Activated T-cell treated with anti-CD3 and anti-CD28 coated beads, Interleukin-2, amount 50 U/mL, for 72 hours (primary cell): ENCODE measurements around the gene GNAS. TPM values are rescaled to one million over a fixed set of nuclear protein-coding genes. Genes with fewer than 3 reads are reported as not detected.

Source experiments
- ATAC-seq, 2 donors: fragments of 150-1000 bp; cut with Tn5 transposase; replicated peaks in 1 of 2; 2 replicates each; pipeline ENCODE4 v1.10.0; 2021; ENCODE audit warnings: moderate library complexity in 2 of 2, mild to moderate bottlenecking in 1 of 2
- DNase-seq, 2 donors: peaks; one replicate each; pipeline ENCODE4 v3.0.0; 2021 to 2022; ENCODE audit warnings: mixed read lengths in 1 of 2
- H3K27ac Mint-ChIP-seq: one replicate; pipeline ENCODE4 v1.8.0; 2022; ENCODE audit warnings: mild to moderate bottlenecking, moderate library complexity, mixed read lengths
- H3K27me3 Mint-ChIP-seq: one replicate; pipeline ENCODE4 v1.8.0; 2022; ENCODE audit warnings: low read depth, mixed read lengths
- H3K36me3 Mint-ChIP-seq, 2 donors: one replicate each; pipeline ENCODE4 v1.8.0; 2022; ENCODE audit warnings: mixed read lengths in 2 of 2, mild to moderate bottlenecking in 1 of 2; ENCODE audit not compliant: insufficient read depth in 2 of 2
- H3K4me1 Mint-ChIP-seq: one replicate; pipeline ENCODE4 v1.8.0; 2022; ENCODE audit warnings: low read depth, mixed read lengths
- H3K4me3 Mint-ChIP-seq, 2 donors: one replicate each; pipeline ENCODE4 v1.8.0; 2022; ENCODE audit warnings: mild to moderate bottlenecking in 2 of 2, mixed read lengths in 2 of 2, moderate library complexity in 2 of 2
- H3K9me3 Mint-ChIP-seq, 2 donors: one replicate each; pipeline ENCODE4 v1.8.0; 2022; ENCODE audit warnings: mixed read lengths in 2 of 2
- total RNA-seq, 2 donors: library from RNA; stranded (reverse); gene quantifications; one replicate each; pipeline ENCODE4 v1.2.3, GENCODE V29; 2022

Gene GNAS
- total RNA-seq, 2 donors from 2014 or later: 781 to 820 TPM

GRCh38 chr20:58950603-58951002 lies 98.1 kb downstream of the GNAS start:
- H3K27ac Mint-ChIP-seq: no peak overlapping the region
- H3K36me3 Mint-ChIP-seq: no peaks in the 10 kb centered on the region
- no peaks in the 10 kb centered on the region for H3K27me3 Mint-ChIP-seq
- H3K9me3 Mint-ChIP-seq: no peaks in the 10 kb centered on the region
- ATAC-seq (no peak), DNase-seq (no peak)
- H3K4me1 Mint-ChIP-seq: no peaks in the 10 kb centered on the region
- H3K4me3 Mint-ChIP-seq: no peak overlapping the region

- ATAC-seq (no peak), DNase-seq (no peak)
- Mint-ChIP-seq H3K36me3 (no peaks in the 10 kb centered on the region), H3K27ac (no peak overlapping the region), H3K27me3 (no peaks in the 10 kb centered on the region), H3K4me1 (no peaks in the 10 kb centered on the region), H3K4me3 (no peak overlapping the region), H3K9me3 (no peaks in the 10 kb centered on the region)
Measured at GRCh38 chr20:58953050-58953449, 100.5 kb downstream of the GNAS start.

- ATAC-seq (no peak), DNase-seq (no peak)
- no peaks in the 10 kb centered on the region for H3K9me3 Mint-ChIP-seq
- H3K4me3 Mint-ChIP-seq: no peak overlapping the region
- H3K27ac Mint-ChIP-seq: no peak overlapping the region
- H3K27me3 Mint-ChIP-seq: no peaks in the 10 kb centered on the region
- no peaks in the 10 kb centered on the region for H3K4me1 Mint-ChIP-seq
- H3K36me3 Mint-ChIP-seq: no peaks in the 10 kb centered on the region
Measured at GRCh38 chr20:58956078-58956477, 103.6 kb downstream of the GNAS start.

- Mint-ChIP-seq H3K9me3 (no peaks in the 10 kb centered on the region), H3K4me1 (no peaks in the 10 kb centered on the region), H3K4me3 (no peak overlapping the region), H3K27me3 (peaks cover 6% of the 10 kb centered on the region), H3K27ac (no peak overlapping the region), H3K36me3 (no peaks in the 10 kb centered on the region)
- ATAC-seq: no peak
- no peak for DNase-seq
Measured at GRCh38 chr20:58959652-58960051, 107.1 kb downstream of the GNAS start.

Other genes starting within 250 kb of the GNAS start
- gene STX16, start 201.4 kb upstream of the GNAS start, total RNA-seq: 100 to 1,000 TPM; 153 to 154 TPM
- gene NPEPL1, start 159.9 kb upstream of the GNAS start, total RNA-seq: 10 to 100 TPM; 25.7 to 29.0 TPM
- 1 to 10 TPM; 2.3 to 2.5 TPM for gene GNAS-AS1, start 1.8 kb upstream of the GNAS start, total RNA-seq
- gene NELFCD, start 128.5 kb downstream of the GNAS start, total RNA-seq: 10 to 100 TPM; 66.2 to 67.5 TPM
- gene CTSZ, start 154.5 kb downstream of the GNAS start, total RNA-seq: 10 to 100 TPM; 44.5 to 51.6 TPM
- not detected for gene TUBB1, start 166.7 kb downstream of the GNAS start, total RNA-seq
- gene ATP5F1E, start 179.6 kb downstream of the GNAS start, total RNA-seq: 10 to 100 TPM; 55.7 to 56.4 TPM
- 100 to 1,000 TPM; 168 to 181 TPM for gene PRELID3B, start 190.1 kb downstream of the GNAS start, total RNA-seq